GM12801 (cell line): ENCODE measurements around the gene SCGB1D2.

ENCODE experiments used
- TF ChIP-seq, protein P1 (sequence below): IDR thresholded peaks from one replicate; pipeline ENCODE4 v1.5.1; 2011; ENCODE audit warnings: control low read depth; ENCODE audit not compliant: insufficient read length; ENCODE audit errors: extremely low read depth

Gene SCGB1D2, protein sequence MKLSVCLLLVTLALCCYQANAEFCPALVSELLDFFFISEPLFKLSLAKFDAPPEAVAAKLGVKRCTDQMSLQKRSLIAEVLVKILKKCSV

GRCh38 chr11:62242021-62242420 is at the start of gene SCGB1D2:
TSS of gene SCGB1D2 (plus strand) at chr11:62242239. CDS start at chr11:62242308, 69 bp downstream.
- TF ChIP-seq, protein P1, sequence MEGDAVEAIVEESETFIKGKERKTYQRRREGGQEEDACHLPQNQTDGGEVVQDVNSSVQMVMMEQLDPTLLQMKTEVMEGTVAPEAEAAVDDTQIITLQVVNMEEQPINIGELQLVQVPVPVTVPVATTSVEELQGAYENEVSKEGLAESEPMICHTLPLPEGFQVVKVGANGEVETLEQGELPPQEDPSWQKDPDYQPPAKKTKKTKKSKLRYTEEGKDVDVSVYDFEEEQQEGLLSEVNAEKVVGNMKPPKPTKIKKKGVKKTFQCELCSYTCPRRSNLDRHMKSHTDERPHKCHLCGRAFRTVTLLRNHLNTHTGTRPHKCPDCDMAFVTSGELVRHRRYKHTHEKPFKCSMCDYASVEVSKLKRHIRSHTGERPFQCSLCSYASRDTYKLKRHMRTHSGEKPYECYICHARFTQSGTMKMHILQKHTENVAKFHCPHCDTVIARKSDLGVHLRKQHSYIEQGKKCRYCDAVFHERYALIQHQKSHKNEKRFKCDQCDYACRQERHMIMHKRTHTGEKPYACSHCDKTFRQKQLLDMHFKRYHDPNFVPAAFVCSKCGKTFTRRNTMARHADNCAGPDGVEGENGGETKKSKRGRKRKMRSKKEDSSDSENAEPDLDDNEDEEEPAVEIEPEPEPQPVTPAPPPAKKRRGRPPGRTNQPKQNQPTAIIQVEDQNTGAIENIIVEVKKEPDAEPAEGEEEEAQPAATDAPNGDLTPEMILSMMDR: no peak

DNA sequence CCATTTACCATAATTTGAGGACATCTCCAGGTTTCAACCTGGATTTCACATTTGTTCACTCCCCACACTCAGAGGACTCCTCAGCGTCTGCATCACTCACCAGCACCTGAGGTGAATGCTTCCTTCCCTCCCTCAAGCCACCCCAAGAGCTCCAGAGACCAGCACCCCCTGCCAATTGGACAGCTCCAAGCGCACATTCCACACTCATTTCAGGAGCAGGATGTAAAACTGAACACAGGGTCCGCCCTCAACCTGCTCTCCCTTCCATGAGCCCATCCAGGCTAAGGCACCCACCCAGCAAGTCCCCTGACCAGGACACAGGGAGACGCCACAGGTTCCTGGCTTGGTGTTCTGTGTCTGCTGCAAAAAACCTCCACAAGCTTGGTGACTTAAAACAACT is 48.1 kb upstream of the SCGB1D2 start:
- TF ChIP-seq, protein P1: no peak

GRCh38 chr11:62195945-62196344 is 46.1 kb upstream of the SCGB1D2 start:
- TF ChIP-seq, protein P1: no peak

GRCh38 chr11:62201376-62201775 is 40.7 kb upstream of the SCGB1D2 start:
- TF ChIP-seq, protein P1: no peak

DNA sequence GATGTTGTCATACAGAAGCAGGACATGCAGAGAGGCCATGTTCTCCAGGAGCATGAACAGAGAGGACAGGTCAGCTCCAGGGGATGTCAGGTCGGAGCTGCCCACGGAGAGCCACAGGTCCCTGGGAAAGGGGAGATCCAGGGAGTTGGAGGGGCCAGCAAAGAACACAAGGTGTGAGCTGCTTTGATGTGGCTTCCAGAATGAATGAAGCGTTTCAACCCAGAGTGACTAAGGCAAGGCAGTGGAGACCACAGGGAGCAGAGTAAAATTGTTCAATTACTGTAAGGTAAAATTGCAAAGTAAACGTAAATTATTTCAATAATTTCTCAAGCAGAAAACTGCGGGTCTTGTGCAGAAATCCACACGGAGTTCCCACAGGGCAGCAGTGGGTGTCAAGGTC is 39.1 kb upstream of the SCGB1D2 start:
- TF ChIP-seq, protein P1: no peak

DNA sequence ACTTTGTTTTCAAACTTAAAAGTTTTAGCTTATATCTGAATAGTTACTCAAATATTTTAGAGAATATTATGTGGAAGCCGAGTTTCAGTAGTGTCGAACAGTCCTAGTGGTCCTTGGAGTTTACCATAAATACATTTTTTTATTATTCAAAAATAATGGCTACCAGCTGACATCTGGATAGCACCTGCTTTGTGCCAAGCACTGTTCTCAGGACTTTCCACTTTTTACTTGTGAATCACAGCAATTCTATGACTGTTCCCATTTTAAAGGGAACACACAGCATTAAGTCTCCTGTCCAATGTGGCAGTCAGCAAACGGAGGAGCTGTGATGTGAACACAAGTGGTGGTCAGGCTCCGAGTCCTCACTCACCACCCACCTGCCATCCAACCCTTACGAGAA is 37.6 kb upstream of the SCGB1D2 start:
- TF ChIP-seq, protein P1: no peak

DNA sequence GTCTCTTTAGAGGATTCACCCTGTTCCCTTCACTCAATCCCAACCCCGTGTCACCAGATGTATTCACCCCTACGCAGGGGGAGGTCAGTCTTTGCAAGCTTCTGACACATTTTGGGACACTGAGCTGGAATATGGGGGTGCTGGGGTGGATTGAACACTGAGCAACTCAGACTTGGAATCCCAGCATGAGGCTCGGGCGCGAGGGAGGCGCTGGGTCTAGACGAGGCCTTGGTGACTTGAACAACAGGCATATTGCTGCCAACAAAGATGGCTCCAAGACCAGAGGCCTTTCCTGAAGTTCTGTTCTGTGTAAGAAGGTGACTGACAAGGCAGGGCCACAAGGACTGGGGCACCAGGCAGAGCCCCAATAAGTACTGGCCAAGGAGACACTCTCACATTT is 36.6 kb upstream of the SCGB1D2 start:
- TF ChIP-seq, protein P1: no peak

DNA sequence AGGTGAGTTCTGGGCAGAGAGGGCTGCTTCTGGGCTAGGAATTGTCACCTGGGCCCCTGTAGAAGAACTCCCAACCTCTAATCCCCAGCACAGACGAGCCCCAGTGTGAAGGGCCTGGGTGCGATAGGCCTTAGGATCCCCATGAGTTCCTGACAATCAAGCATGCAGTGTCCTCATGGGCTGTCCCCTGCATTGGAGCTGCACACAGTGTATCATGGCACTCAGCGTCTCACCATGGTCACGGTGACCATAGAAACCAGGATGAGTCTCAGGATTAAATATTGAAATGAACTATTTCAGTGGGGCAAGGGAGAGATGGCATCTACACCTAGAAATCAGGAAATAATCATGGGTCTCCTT is 33.3 kb upstream of the SCGB1D2 start:
- TF ChIP-seq, protein P1: no peak
